HepG2 (cell line): ENCODE results near the gene CTNND2. TPM values are rescaled to one million over a fixed set of nuclear protein-coding genes. Genes with fewer than 3 reads are reported as not detected.

ENCODE experiments used
- MED1 ChIP-seq: sonication (generic); formaldehyde crosslinking; IDR thresholded peaks from 2 replicates; pipeline ENCODE4 v1.4.0; 2020; ENCODE audit warnings: missing genetic modification reagents
- PHF8 ChIP-seq: sonication (generic); formaldehyde crosslinking; IDR thresholded peaks from 2 replicates; pipeline ENCODE4 v1.5.0; 2020; ENCODE audit warnings: missing genetic modification reagents
- RBAK ChIP-seq: sonication (generic); formaldehyde crosslinking; IDR thresholded peaks from 2 replicates; pipeline ENCODE4 v1.5.1; 2020; ENCODE audit warnings: mild to moderate bottlenecking, missing genetic modification reagents
- ZBTB7B ChIP-seq: sonication (generic); formaldehyde crosslinking; IDR thresholded peaks from 2 replicates; pipeline ENCODE4 v1.4.0; 2020; ENCODE audit warnings: missing genetic modification reagents
- ZC3H4 ChIP-seq: sonication (generic); formaldehyde crosslinking; IDR thresholded peaks from 2 replicates; pipeline ENCODE4 v1.4.0; 2020; ENCODE audit warnings: missing genetic modification reagents, borderline replicate concordance
- ZNF652 ChIP-seq: IDR thresholded peaks from 2 replicates; pipeline ENCODE4 v1.6.1; 2016; ENCODE audit warnings: low read depth, borderline replicate concordance
- polyA plus RNA-seq, 8 experiments: library from polyadenylated mRNA; depleted of rRNA in 3 of 8; stranded (reverse) in 7 of 8; unstranded in 1 of 8; fragments of >200 nt; fragmentation: Illumina TruSeq in 4 of 8; extraction: Trizol in 4 of 8; gene quantifications; 2 replicates each; pipeline versions ENCODE4 v1.2.1 to v1.2.3, GENCODE V29; 2011 to 2016; ENCODE audit warnings: low read depth in 4 of 8, missing spikeins in 1 of 8, mixed read lengths in 1 of 8; ENCODE audit not compliant: insufficient read depth in 1 of 8
- total RNA-seq, 5 experiments: library from RNA; depleted of rRNA; stranded (reverse); fragments of >200 nt; fragmentation: Illumina TruSeq; extraction: Trizol; gene quantifications; 2 replicates each; pipeline ENCODE4 v1.2.3, GENCODE V29; 2016; ENCODE audit warnings: low read depth in 1 of 5
- TF ChIP-seq, protein P1 (sequence below): sonication (generic); formaldehyde crosslinking; IDR thresholded peaks from 2 replicates; pipeline ENCODE4; 2020; ENCODE audit warnings: missing genetic modification reagents, mild to moderate bottlenecking, borderline replicate concordance
- TF ChIP-seq, protein P2 (sequence below): sonication (generic); formaldehyde crosslinking; IDR thresholded peaks from 2 replicates; pipeline ENCODE4 v1.4.0; 2020; ENCODE audit warnings: low read depth, mild to moderate bottlenecking, missing genetic modification reagents
- TF ChIP-seq, protein P3 (sequence below): sonication (generic); formaldehyde crosslinking; IDR thresholded peaks from 2 replicates; pipeline ENCODE4 v1.5.0; 2020; ENCODE audit warnings: mild to moderate bottlenecking, missing genetic modification reagents, borderline replicate concordance
- TF ChIP-seq, protein P4 (sequence below): sonication (generic); formaldehyde crosslinking; IDR thresholded peaks from 2 replicates; pipeline ENCODE4 v1.8.0; 2022; ENCODE audit warnings: mild to moderate bottlenecking, missing genetic modification reagents, moderate library complexity

CTNND2 gene
- total and polyA plus RNA-seq, 2 of the 13 experiments (the other 11 are each of a cell fraction or from before 2014, with no cell fraction given) = not detected

DNA sequence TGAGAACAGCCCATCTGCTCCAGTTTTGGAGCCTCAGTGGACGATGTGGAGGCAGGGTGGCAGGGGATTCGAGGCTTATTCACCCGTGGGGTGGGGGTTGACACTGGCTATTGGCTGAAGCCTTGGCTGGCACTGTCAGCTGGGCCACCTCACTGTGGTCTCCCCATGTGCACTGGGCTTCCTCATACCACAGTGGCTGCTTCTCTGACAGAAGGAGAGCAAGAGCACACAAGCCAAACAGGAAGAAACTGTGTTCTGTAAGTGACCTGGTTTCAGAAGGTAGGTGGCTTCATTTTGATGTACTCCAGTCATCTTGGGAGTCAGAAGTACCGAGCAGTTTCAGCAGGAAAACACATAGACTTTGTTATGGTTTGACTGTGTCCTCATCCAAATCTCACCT lies 24.7 kb upstream of the CTNND2 start (continued):
- TF ChIP-seq, protein P1, sequence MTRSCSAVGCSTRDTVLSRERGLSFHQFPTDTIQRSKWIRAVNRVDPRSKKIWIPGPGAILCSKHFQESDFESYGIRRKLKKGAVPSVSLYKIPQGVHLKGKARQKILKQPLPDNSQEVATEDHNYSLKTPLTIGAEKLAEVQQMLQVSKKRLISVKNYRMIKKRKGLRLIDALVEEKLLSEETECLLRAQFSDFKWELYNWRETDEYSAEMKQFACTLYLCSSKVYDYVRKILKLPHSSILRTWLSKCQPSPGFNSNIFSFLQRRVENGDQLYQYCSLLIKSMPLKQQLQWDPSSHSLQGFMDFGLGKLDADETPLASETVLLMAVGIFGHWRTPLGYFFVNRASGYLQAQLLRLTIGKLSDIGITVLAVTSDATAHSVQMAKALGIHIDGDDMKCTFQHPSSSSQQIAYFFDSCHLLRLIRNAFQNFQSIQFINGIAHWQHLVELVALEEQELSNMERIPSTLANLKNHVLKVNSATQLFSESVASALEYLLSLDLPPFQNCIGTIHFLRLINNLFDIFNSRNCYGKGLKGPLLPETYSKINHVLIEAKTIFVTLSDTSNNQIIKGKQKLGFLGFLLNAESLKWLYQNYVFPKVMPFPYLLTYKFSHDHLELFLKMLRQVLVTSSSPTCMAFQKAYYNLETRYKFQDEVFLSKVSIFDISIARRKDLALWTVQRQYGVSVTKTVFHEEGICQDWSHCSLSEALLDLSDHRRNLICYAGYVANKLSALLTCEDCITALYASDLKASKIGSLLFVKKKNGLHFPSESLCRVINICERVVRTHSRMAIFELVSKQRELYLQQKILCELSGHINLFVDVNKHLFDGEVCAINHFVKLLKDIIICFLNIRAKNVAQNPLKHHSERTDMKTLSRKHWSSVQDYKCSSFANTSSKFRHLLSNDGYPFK (CRISPR knock-in tag) = no peak
- TF ChIP-seq ZBTB7B (CRISPR knock-in tag) (no peak), ZNF652 (CRISPR knock-in tag) (no peak), ZC3H4 (CRISPR knock-in tag) (no peak), MED1 (CRISPR knock-in tag) (no peak), PHF8 (CRISPR knock-in tag) (no peak), RBAK (no peak)
- TF ChIP-seq, protein P2, sequence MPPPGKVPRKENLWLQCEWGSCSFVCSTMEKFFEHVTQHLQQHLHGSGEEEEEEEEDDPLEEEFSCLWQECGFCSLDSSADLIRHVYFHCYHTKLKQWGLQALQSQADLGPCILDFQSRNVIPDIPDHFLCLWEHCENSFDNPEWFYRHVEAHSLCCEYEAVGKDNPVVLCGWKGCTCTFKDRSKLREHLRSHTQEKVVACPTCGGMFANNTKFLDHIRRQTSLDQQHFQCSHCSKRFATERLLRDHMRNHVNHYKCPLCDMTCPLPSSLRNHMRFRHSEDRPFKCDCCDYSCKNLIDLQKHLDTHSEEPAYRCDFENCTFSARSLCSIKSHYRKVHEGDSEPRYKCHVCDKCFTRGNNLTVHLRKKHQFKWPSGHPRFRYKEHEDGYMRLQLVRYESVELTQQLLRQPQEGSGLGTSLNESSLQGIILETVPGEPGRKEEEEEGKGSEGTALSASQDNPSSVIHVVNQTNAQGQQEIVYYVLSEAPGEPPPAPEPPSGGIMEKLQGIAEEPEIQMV = no peak
- TF ChIP-seq, protein P3, sequence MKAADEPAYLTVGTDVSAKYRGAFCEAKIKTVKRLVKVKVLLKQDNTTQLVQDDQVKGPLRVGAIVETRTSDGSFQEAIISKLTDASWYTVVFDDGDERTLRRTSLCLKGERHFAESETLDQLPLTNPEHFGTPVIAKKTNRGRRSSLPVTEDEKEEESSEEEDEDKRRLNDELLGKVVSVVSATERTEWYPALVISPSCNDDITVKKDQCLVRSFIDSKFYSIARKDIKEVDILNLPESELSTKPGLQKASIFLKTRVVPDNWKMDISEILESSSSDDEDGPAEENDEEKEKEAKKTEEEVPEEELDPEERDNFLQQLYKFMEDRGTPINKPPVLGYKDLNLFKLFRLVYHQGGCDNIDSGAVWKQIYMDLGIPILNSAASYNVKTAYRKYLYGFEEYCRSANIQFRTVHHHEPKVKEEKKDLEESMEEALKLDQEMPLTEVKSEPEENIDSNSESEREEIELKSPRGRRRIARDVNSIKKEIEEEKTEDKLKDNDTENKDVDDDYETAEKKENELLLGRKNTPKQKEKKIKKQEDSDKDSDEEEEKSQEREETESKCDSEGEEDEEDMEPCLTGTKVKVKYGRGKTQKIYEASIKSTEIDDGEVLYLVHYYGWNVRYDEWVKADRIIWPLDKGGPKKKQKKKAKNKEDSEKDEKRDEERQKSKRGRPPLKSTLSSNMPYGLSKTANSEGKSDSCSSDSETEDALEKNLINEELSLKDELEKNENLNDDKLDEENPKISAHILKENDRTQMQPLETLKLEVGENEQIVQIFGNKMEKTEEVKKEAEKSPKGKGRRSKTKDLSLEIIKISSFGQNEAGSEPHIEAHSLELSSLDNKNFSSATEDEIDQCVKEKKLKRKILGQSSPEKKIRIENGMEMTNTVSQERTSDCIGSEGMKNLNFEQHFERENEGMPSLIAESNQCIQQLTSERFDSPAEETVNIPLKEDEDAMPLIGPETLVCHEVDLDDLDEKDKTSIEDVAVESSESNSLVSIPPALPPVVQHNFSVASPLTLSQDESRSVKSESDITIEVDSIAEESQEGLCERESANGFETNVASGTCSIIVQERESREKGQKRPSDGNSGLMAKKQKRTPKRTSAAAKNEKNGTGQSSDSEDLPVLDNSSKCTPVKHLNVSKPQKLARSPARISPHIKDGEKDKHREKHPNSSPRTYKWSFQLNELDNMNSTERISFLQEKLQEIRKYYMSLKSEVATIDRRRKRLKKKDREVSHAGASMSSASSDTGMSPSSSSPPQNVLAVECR (CRISPR knock-in tag) = no peak
- TF ChIP-seq, protein P4, sequence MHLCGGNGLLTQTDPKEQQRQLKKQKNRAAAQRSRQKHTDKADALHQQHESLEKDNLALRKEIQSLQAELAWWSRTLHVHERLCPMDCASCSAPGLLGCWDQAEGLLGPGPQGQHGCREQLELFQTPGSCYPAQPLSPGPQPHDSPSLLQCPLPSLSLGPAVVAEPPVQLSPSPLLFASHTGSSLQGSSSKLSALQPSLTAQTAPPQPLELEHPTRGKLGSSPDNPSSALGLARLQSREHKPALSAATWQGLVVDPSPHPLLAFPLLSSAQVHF = no peak
